Measurements from ENCODE around the gene ERO1B. TPM values are rescaled to one million over a fixed set of nuclear protein-coding genes. Genes with fewer than 3 reads are reported as not detected.

The ERO1B gene
- total RNA-seq, 1 experiment from 2014 or later, result 9.6 TPM

DNA sequence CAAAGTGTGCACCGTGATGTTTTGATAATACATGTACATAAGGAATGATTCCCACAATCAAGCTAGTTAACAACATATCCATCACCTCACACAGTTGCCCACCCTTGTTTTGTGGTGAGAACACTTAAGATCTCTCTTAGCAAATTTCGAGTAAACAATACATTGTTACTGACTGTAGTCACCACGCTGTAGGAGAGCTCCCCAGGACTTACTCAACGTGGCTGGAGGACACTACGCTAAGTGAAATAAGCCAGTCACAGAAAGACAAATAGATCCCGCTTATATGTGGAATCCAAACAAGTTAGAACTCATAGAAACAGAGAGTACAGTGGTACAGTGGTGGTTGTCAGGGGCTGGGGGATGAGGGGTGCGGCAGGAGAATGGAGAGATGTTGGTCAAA lies 114.6 kb downstream of the ERO1B start:
- no peak overlapping the region for H3K27ac Mint-ChIP-seq (ENCODE audit: low read depth, unreplicated experiment)
- BruUV-seq (replicated peaks), result no TSS peak
- intact Hi-C loops (cut with micrococcal nuclease), result loop anchor here (5.0 kb wide), 1 partner anchor 115 kb away; the partner anchor contains the start of gene ERO1B
- no peaks in the 10 kb centered on the region for H3K27me3 Mint-ChIP-seq (ENCODE audit: insufficient read depth, unreplicated experiment)
- peaks cover 9% of the 10 kb centered on the region for H3K9me3 Mint-ChIP-seq (ENCODE audit: unreplicated experiment)
- H3K36me3 Mint-ChIP-seq (ENCODE audit: insufficient read depth, unreplicated experiment), result no peaks in the 10 kb centered on the region
- no peak overlapping the region for H3K4me3 Mint-ChIP-seq (ENCODE audit: unreplicated experiment)
- H3K4me1 Mint-ChIP-seq (ENCODE audit: insufficient read depth, unreplicated experiment), result peaks cover 7% of the 10 kb centered on the region
- CTCF ChIA-PET, result interaction anchor here (0.8 to 1.0 kb wide), 2 partner anchors 24 to 40 kb away, joined by 3 read pairs; no protein-coding TSS in a partner anchor
- POLR2A ChIA-PET, result interaction anchor here (1.2 kb wide), 1 partner anchor 24 kb away, joined by 5 read pairs; no protein-coding TSS in a partner anchor
- DNase-seq (ENCODE audit: unreplicated experiment), result no peak
- TF ChIP-seq CTCF (IDR thresholded peaks at IDR 0.05; ENCODE audit: unreplicated experiment), result no peak

- DNase-seq (ENCODE audit: unreplicated experiment), result no peak
- no peaks in the 10 kb centered on the region for H3K27me3 Mint-ChIP-seq (ENCODE audit: insufficient read depth, unreplicated experiment)
- no peaks in the 10 kb centered on the region for H3K36me3 Mint-ChIP-seq (ENCODE audit: insufficient read depth, unreplicated experiment)
- ChIA-PET POLR2A (no interaction called here), CTCF (interaction anchor here (1.0 kb wide), 1 partner anchor 8 kb away, joined by 3 read pairs; no protein-coding TSS in a partner anchor)
- peaks cover 7% of the 10 kb centered on the region for H3K4me1 Mint-ChIP-seq (ENCODE audit: insufficient read depth, unreplicated experiment)
- no peak overlapping the region for H3K27ac Mint-ChIP-seq (ENCODE audit: low read depth, unreplicated experiment)
- no TSS peak for BruUV-seq (replicated peaks)
- intact Hi-C loops (cut with micrococcal nuclease), result loop anchor here (5.0 kb wide), 1 partner anchor 116 kb away; the partner anchor contains the start of gene ERO1B
- peaks cover 20% of the 10 kb centered on the region for H3K9me3 Mint-ChIP-seq (ENCODE audit: unreplicated experiment)
- H3K4me3 Mint-ChIP-seq (ENCODE audit: unreplicated experiment), result no peak overlapping the region
- TF ChIP-seq CTCF (IDR thresholded peaks at IDR 0.05; ENCODE audit: unreplicated experiment), result no peak
These were observed 115.7 kb downstream of the ERO1B start for GRCh38 chr1:236166041-236166440.

Other genes with a start within 250 kb of the ERO1B start
- gene NID1, start 216.9 kb downstream of the ERO1B start, total RNA-seq (2022), result 0.10 and 0.16 TPM in 2 replicates
- 8.4 and 15.0 TPM in 2 replicates for gene GPR137B, start 139.4 kb downstream of the ERO1B start, total RNA-seq (2022)
- 0.65 and 1.1 TPM in 2 replicates for gene EDARADD, start 112.3 kb upstream of the ERO1B start, total RNA-seq (2022)
- gene LGALS8, start 242.0 kb upstream of the ERO1B start, total RNA-seq (2022), result 73.2 and 99.7 TPM in 2 replicates

Measured in MCF 10A (cell line).